Measurements from ENCODE around the gene IFT80. TPM values are rescaled to one million over a fixed set of nuclear protein-coding genes. Genes with fewer than 3 reads are reported as not detected.

The IFT80 gene
- total RNA-seq, 4 donors from 2014 or later: 10.5 to 35.5 (median 15.4) TPM

GRCh38 chr3:160390565-160391138 is 8.4 kb downstream of the IFT80 start:
- no peaks in the 10 kb centered on the region for H3K4me1 ChIP-seq

DNA sequence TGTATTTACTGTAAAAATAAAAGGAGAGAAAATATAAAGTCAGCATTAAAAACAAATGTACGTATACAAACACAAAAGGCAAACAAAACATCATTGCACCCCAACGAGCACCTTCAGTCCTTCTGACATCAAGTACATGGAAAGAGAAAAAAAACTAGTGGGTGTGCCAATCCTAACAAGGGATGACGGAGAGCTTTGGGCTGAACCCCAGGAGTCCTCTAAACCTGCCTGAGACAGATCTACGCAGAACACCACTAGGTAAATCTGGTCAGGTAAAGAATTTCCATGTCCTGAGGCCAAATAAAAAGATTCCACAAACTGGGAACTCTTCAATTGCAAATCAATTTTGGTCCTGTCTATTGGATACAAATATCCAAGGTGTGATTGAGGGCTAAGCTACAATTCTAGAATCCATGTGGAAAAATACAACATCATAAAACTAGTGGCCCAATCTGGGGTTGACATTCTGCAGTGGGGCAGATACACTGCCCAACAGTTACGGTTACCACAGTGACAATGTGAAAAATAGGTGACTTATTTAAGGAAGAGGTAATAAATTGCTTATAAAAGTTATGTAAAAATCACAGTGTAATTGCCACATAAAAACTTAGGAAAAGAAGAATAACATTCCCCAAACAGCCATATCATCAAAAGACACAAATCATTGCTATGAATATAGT is 14.2 kb downstream of the IFT80 start:
- H3K4me1 ChIP-seq: no peaks in the 10 kb centered on the region

More at GRCh38 chr3:160390565-160391138, 8.4 kb downstream of the IFT80 start:
- TF ChIP-seq CTCF (IDR thresholded peaks at IDR 0.05): no peak
- TF ChIP-seq POLR2A (IDR thresholded peaks at IDR 0.05): no peak
- Histone ChIP-seq H3K27me3 (no peaks in the 10 kb centered on the region), H3K9me3 (no peaks in the 10 kb centered on the region), H3K4me3 (no peak overlapping the region), H3K27ac (no peak overlapping the region), H3K36me3 (no peaks in the 10 kb centered on the region)
- no peak for DNase-seq

DNA sequence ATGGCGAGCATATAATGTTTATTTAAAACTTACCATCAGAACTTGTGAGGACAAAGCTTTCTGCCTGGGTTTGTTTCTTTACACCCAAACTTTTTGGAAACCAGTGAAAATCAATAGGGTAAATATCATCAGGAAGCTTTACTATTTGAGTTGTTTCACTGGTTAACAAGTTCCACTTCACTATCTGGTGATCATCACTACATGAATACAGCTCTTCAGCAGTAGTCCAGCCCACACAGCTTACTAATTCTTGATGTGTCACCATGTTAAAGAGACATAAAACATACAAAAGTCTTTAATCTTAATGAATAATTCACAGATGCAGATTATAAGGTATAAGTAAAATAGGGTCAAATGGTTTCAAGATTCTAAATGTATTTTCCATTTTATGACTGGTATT is 17.6 kb downstream of the IFT80 start:
- Histone ChIP-seq H3K36me3 (no peaks in the 10 kb centered on the region), H3K27me3 (no peaks in the 10 kb centered on the region), H3K4me3 (no peak overlapping the region), H3K27ac (no peak overlapping the region), H3K9me3 (no peaks in the 10 kb centered on the region), H3K4me1 (no peaks in the 10 kb centered on the region)
- no peak for TF ChIP-seq POLR2A (IDR thresholded peaks at IDR 0.05)
- TF ChIP-seq CTCF (IDR thresholded peaks at IDR 0.05): no peak
- DNase-seq: no peak

More for the DNA sequence above, 14.2 kb downstream of the IFT80 start:
- no peak for TF ChIP-seq CTCF (IDR thresholded peaks at IDR 0.05)
- no peak for TF ChIP-seq POLR2A (IDR thresholded peaks at IDR 0.05)
- no peak overlapping the region for H3K27ac ChIP-seq
- no peaks in the 10 kb centered on the region for H3K36me3 ChIP-seq
- DNase-seq: no peak
- H3K4me3 ChIP-seq: no peak overlapping the region
- H3K9me3 ChIP-seq: no peaks in the 10 kb centered on the region
- no peaks in the 10 kb centered on the region for H3K27me3 ChIP-seq

DNA sequence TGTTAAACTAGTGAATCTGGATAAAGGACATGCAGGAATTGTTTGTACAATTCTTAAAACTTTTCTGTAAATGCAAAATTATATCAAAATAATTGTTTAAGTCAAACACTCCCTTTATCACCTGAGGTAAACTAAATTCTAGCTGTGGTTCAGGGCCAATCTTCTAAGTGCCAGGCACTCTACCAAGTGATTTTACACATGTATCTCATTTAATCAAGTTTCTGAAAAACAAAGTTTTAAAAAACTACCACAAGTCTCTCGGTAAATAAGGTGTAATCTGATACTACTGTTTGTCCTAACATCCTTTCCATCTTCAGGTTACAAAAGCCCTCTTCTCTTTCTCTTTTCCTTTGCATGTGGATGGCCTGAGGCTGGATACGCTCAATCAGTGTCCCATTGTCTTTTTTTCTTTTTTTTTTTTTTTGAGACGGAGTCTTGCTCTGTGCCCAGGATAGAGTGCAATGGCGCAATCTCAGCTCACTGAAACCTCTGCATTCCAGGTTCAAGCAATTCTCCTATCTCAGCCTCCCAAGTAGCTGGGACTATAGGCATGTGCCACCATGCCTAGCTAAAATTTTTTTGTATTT is 19.3 kb downstream of the IFT80 start:
- Histone ChIP-seq H3K27ac (no peak overlapping the region), H3K27me3 (no peaks in the 10 kb centered on the region), H3K9me3 (no peaks in the 10 kb centered on the region), H3K36me3 (no peaks in the 10 kb centered on the region), H3K4me3 (no peak overlapping the region), H3K4me1 (no peaks in the 10 kb centered on the region)
- DNase-seq: no peak
- TF ChIP-seq CTCF (IDR thresholded peaks at IDR 0.05): no peak
- TF ChIP-seq POLR2A (IDR thresholded peaks at IDR 0.05): no peak

DNA sequence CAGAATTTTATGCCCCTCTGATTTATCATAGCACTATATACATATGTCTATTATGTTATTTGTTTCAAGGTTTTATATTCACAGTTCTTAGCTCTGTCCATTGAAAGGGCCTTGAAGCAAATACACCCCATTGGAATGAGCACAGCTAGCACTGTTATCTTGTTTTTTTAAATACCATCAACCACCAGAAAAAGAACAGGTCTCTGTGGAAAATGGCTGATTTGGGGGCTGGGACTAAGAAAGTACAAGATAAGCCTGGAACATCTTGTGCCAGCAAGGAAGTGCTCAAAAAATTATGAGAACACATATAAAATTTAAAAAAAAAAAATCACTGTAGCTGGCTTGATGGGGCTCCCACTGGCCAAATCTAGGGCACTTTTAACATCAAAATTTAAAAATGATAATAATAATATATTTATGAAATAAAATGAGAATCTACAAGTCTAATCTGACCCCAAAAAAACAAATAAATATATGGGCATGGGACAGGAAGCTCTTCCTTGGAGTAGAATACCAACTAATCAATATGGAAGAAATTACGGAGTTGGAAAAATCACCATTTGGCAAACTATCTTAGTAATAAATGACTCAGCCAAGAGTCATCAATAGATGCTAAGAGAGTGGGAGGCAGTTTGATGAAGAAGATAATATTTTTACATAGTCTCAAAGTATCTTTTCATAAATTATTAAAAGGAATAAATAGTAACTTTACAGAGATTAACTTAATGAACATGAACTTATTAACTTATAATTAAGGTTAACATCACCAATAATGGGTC is 20.5 kb downstream of the IFT80 start:
- Histone ChIP-seq H3K27ac (no peak overlapping the region), H3K4me3 (no peak overlapping the region), H3K27me3 (no peaks in the 10 kb centered on the region), H3K4me1 (no peaks in the 10 kb centered on the region), H3K36me3 (no peaks in the 10 kb centered on the region), H3K9me3 (no peaks in the 10 kb centered on the region)
- DNase-seq: no peak
- TF ChIP-seq CTCF (IDR thresholded peaks at IDR 0.05) (no peak), POLR2A (IDR thresholded peaks at IDR 0.05) (no peak)

All from Peyer's patch (tissue), 4 donors.